ENCODE data around the gene BARHL1.

Gene BARHL1

DNA sequence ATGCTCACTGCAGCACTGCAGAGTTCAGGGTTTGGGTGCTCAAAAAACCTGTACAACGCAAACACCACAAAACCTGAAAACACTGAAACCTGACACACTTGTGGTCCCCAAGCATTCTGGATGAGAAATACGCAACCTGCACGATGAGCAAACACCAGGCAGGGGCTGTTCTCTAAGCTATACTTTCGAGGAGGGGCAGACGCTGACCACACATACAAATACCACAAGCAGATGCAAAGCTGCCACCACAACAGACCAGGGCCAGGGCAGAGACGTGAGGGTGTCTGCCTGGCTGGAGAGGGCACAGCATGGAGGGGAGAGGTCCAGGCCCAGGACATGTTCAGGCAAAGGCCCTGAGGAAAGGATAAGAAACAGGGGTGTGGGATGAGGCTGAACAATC is 23.0 kb downstream of the BARHL1 start:
- H3K23ac ChIP-seq (ENCODE audit: low read length in 2 of 2) = no peak overlapping the region
- H3K27me3 ChIP-seq (ENCODE audit: control insufficient read depth in 1 of 2, insufficient read depth in 1 of 2, low read length in 2 of 2) = no peaks in the 10 kb centered on the region
- no peak overlapping the region for H2BK12ac ChIP-seq (ENCODE audit: low read length in 2 of 2)
- H4K8ac ChIP-seq (ENCODE audit: low read length) = no peak overlapping the region
- peaks cover 50 to 79% of the 10 kb centered on the region in 2 experiments for H3K36me3 ChIP-seq (ENCODE audit: control insufficient read depth in 1 of 2, insufficient read depth in 2 of 2, low read depth in 1 of 2, low read length in 2 of 2)
- peaks cover 2% of the 10 kb centered on the region for H3K4me1 ChIP-seq (ENCODE audit: control insufficient read depth, insufficient read depth, low read depth, low read length)
- no peak overlapping the region for H3K4me2 ChIP-seq (ENCODE audit: low read length, poor library complexity, severe bottlenecking)
- H2AFZ ChIP-seq (ENCODE audit: low read depth, low read length) = no peak overlapping the region
- H3K4me3 ChIP-seq (ENCODE audit: insufficient read depth in 1 of 2, low read depth in 1 of 2, low read length in 2 of 2) = no peak overlapping the region
- H2BK5ac ChIP-seq (ENCODE audit: low read depth, low read length, poor library complexity, severe bottlenecking) = no peak overlapping the region
- H4K91ac ChIP-seq (ENCODE audit: low read length) = no peak overlapping the region
- WGBS = 91% methylated on average over 5 of the region's 6 CpGs
- no peak overlapping the region for H2AK5ac ChIP-seq (ENCODE audit: low read length, severe bottlenecking)
- no peak overlapping the region for H2BK15ac ChIP-seq (ENCODE audit: low read depth, poor library complexity, severe bottlenecking)
- no peak overlapping the region for H2BK120ac ChIP-seq (ENCODE audit: low read depth, low read length)
- H3K79me1 ChIP-seq (replicated peaks; ENCODE audit: low read length, poor library complexity, severe bottlenecking) = peaks cover 12% of the 10 kb centered on the region
- no peak overlapping the region for H3K18ac ChIP-seq (ENCODE audit: low read depth in 1 of 2, low read length in 2 of 2)
- H3K14ac ChIP-seq (ENCODE audit: low read length in 2 of 2) = no peak overlapping the region
- H3K4ac ChIP-seq (ENCODE audit: low read depth in 1 of 2, low read length in 2 of 2) = no peak overlapping the region
- H3K9ac ChIP-seq (ENCODE audit: low read length) = no peak overlapping the region
- H3K9me3 ChIP-seq (ENCODE audit: control insufficient read depth, low read length) = no peaks in the 10 kb centered on the region
- no peak for DNase-seq
- H3K27ac ChIP-seq (ENCODE audit: low read length, poor library complexity, severe bottlenecking) = no peak overlapping the region

- no peak overlapping the region for H3K23ac ChIP-seq (ENCODE audit: low read length in 2 of 2)
- H3K9ac ChIP-seq (ENCODE audit: low read length) = no peak overlapping the region
- no peak overlapping the region for H2BK120ac ChIP-seq (ENCODE audit: low read depth, low read length)
- H3K36me3 ChIP-seq (ENCODE audit: control insufficient read depth in 1 of 2, insufficient read depth in 2 of 2, low read depth in 1 of 2, low read length in 2 of 2) = peaks cover 49 to 79% of the 10 kb centered on the region in 2 experiments
- H3K4me2 ChIP-seq (ENCODE audit: low read length, poor library complexity, severe bottlenecking) = no peak overlapping the region
- no peaks in the 10 kb centered on the region for H3K27me3 ChIP-seq (ENCODE audit: control insufficient read depth in 1 of 2, insufficient read depth in 1 of 2, low read length in 2 of 2)
- H3K4me1 ChIP-seq (ENCODE audit: control insufficient read depth, insufficient read depth, low read depth, low read length) = peaks cover 2% of the 10 kb centered on the region
- H3K27ac ChIP-seq (ENCODE audit: low read length, poor library complexity, severe bottlenecking) = no peak overlapping the region
- H3K18ac ChIP-seq (ENCODE audit: low read depth in 1 of 2, low read length in 2 of 2) = no peak overlapping the region
- no peak overlapping the region for H2BK5ac ChIP-seq (ENCODE audit: low read depth, low read length, poor library complexity, severe bottlenecking)
- no peak overlapping the region for H3K14ac ChIP-seq (ENCODE audit: low read length in 2 of 2)
- H3K4me3 ChIP-seq (ENCODE audit: insufficient read depth in 1 of 2, low read depth in 1 of 2, low read length in 2 of 2) = no peak overlapping the region
- H2BK12ac ChIP-seq (ENCODE audit: low read length in 2 of 2) = no peak overlapping the region
- DNase-seq = no peak
- no peak overlapping the region for H2AK5ac ChIP-seq (ENCODE audit: low read length, severe bottlenecking)
- 93% methylated on average over 6 of the region's 6 CpGs for WGBS
- H2BK15ac ChIP-seq (ENCODE audit: low read depth, poor library complexity, severe bottlenecking) = no peak overlapping the region
- H3K79me1 ChIP-seq (replicated peaks; ENCODE audit: low read length, poor library complexity, severe bottlenecking) = peaks cover 12% of the 10 kb centered on the region
- H3K9me3 ChIP-seq (ENCODE audit: control insufficient read depth, low read length) = no peaks in the 10 kb centered on the region
- no peak overlapping the region for H2AFZ ChIP-seq (ENCODE audit: low read depth, low read length)
- no peak overlapping the region for H4K8ac ChIP-seq (ENCODE audit: low read length)
- no peak overlapping the region for H4K91ac ChIP-seq (ENCODE audit: low read length)
- H3K4ac ChIP-seq (ENCODE audit: low read depth in 1 of 2, low read length in 2 of 2) = no peak overlapping the region
These were observed 23.7 kb downstream of the BARHL1 start for GRCh38 chr9:132606066-132606465.

- WGBS = 91% methylated on average over 8 of the region's 9 CpGs
These were observed 26.8 kb downstream of the BARHL1 start for GRCh38 chr9:132609184-132609583.

GRCh38 chr9:132609829-132610228 is 27.4 kb downstream of the BARHL1 start:
- WGBS = 30% methylated on average over 7 of the region's 7 CpGs
- Histone ChIP-seq H2AFZ (ENCODE audit: low read depth, low read length) (no peak overlapping the region), H3K23ac (ENCODE audit: low read length in 2 of 2) (no peak overlapping the region), H3K27me3 (ENCODE audit: control insufficient read depth in 1 of 2, insufficient read depth in 1 of 2, low read length in 2 of 2) (no peaks in the 10 kb centered on the region), H3K4me2 (ENCODE audit: low read length, poor library complexity, severe bottlenecking) (no peak overlapping the region), H2BK5ac (ENCODE audit: low read depth, low read length, poor library complexity, severe bottlenecking) (no peak overlapping the region), H2BK15ac (ENCODE audit: low read depth, poor library complexity, severe bottlenecking) (no peak overlapping the region), H4K8ac (ENCODE audit: low read length) (peak overlapping the region; percentile 36), H3K4me1 (ENCODE audit: control insufficient read depth, insufficient read depth, low read depth, low read length) (peaks cover 2% of the 10 kb centered on the region), H3K36me3 (ENCODE audit: control insufficient read depth in 1 of 2, insufficient read depth in 2 of 2, low read depth in 1 of 2, low read length in 2 of 2) (peaks cover 49 to 72% of the 10 kb centered on the region in 2 experiments), H4K91ac (ENCODE audit: low read length) (no peak overlapping the region), H2AK5ac (ENCODE audit: low read length, severe bottlenecking) (no peak overlapping the region), H2BK12ac (ENCODE audit: low read length in 2 of 2) (no peak overlapping the region), H3K9me3 (ENCODE audit: control insufficient read depth, low read length) (no peaks in the 10 kb centered on the region), H3K4ac (ENCODE audit: low read depth in 1 of 2, low read length in 2 of 2) (no peak overlapping the region), H3K14ac (ENCODE audit: low read length in 2 of 2) (no peak overlapping the region), H2BK120ac (ENCODE audit: low read depth, low read length) (no peak overlapping the region), H3K27ac (ENCODE audit: low read length, poor library complexity, severe bottlenecking) (no peak overlapping the region), H3K18ac (ENCODE audit: low read depth in 1 of 2, low read length in 2 of 2) (no peak overlapping the region), H3K79me1 (replicated peaks; ENCODE audit: low read length, poor library complexity, severe bottlenecking) (peaks cover 10% of the 10 kb centered on the region), H3K4me3 (ENCODE audit: insufficient read depth in 1 of 2, low read depth in 1 of 2, low read length in 2 of 2) (no peak overlapping the region), H3K9ac (ENCODE audit: low read length) (peak overlapping the region; percentile 35)
- DNase-seq = peak; percentile 92

More at GRCh38 chr9:132609184-132609583, 26.8 kb downstream of the BARHL1 start:
- no peak overlapping the region for H3K4me2 ChIP-seq (ENCODE audit: low read length, poor library complexity, severe bottlenecking)
- peaks cover 2% of the 10 kb centered on the region for H3K4me1 ChIP-seq (ENCODE audit: control insufficient read depth, insufficient read depth, low read depth, low read length)
- H3K4ac ChIP-seq (ENCODE audit: low read depth in 1 of 2, low read length in 2 of 2) = no peak overlapping the region
- no peak overlapping the region for H3K23ac ChIP-seq (ENCODE audit: low read length in 2 of 2)
- peaks cover 11% of the 10 kb centered on the region for H3K79me1 ChIP-seq (replicated peaks; ENCODE audit: low read length, poor library complexity, severe bottlenecking)
- no peak overlapping the region for H2AFZ ChIP-seq (ENCODE audit: low read depth, low read length)
- H2BK15ac ChIP-seq (ENCODE audit: low read depth, poor library complexity, severe bottlenecking) = no peak overlapping the region
- H3K9me3 ChIP-seq (ENCODE audit: control insufficient read depth, low read length) = no peaks in the 10 kb centered on the region
- DNase-seq = no peak
- H4K8ac ChIP-seq (ENCODE audit: low read length) = no peak overlapping the region
- H3K4me3 ChIP-seq (ENCODE audit: insufficient read depth in 1 of 2, low read depth in 1 of 2, low read length in 2 of 2) = no peak overlapping the region
- H2AK5ac ChIP-seq (ENCODE audit: low read length, severe bottlenecking) = no peak overlapping the region
- no peak overlapping the region for H4K91ac ChIP-seq (ENCODE audit: low read length)
- H2BK12ac ChIP-seq (ENCODE audit: low read length in 2 of 2) = no peak overlapping the region
- H3K27ac ChIP-seq (ENCODE audit: low read length, poor library complexity, severe bottlenecking) = no peak overlapping the region
- peaks cover 48 to 71% of the 10 kb centered on the region in 2 experiments for H3K36me3 ChIP-seq (ENCODE audit: control insufficient read depth in 1 of 2, insufficient read depth in 2 of 2, low read depth in 1 of 2, low read length in 2 of 2)
- no peak overlapping the region for H2BK120ac ChIP-seq (ENCODE audit: low read depth, low read length)
- H3K14ac ChIP-seq (ENCODE audit: low read length in 2 of 2) = no peak overlapping the region
- no peak overlapping the region for H3K18ac ChIP-seq (ENCODE audit: low read depth in 1 of 2, low read length in 2 of 2)
- no peak overlapping the region for H2BK5ac ChIP-seq (ENCODE audit: low read depth, low read length, poor library complexity, severe bottlenecking)
- no peak overlapping the region for H3K9ac ChIP-seq (ENCODE audit: low read length)
- no peaks in the 10 kb centered on the region for H3K27me3 ChIP-seq (ENCODE audit: control insufficient read depth in 1 of 2, insufficient read depth in 1 of 2, low read length in 2 of 2)

Data from mesenchymal stem cell (in vitro differentiated cells and primary cell).